Type B pancreatic cell (in vitro differentiated cells): Measurements from ENCODE around the gene TBC1D2. TPM values are rescaled to one million over a fixed set of nuclear protein-coding genes. Genes with fewer than 3 reads are reported as not detected.
A peak's percentile ranks its signal among the peaks of the same experiment; 100 is the strongest.

Experiments used
- DNase-seq: peaks from one replicate; pipeline ENCODE4 v3.0.0; 2021; ENCODE audit warnings: mixed read lengths; ENCODE audit not compliant: unreplicated experiment; ENCODE audit errors: extremely low spot score
- H3K27ac Mint-ChIP-seq: 2 replicates; pipeline ENCODE4 v1.8.0; 2021; ENCODE audit warnings: mild to moderate bottlenecking, mixed read lengths
- H3K27me3 Mint-ChIP-seq: 2 replicates; pipeline ENCODE4 v1.8.0; 2021; ENCODE audit warnings: mixed read lengths
- H3K36me3 Mint-ChIP-seq: 2 replicates; pipeline ENCODE4 v1.8.0; 2021; ENCODE audit warnings: mixed read lengths
- H3K4me1 Mint-ChIP-seq: one replicate; pipeline ENCODE4 v1.8.0; 2021; ENCODE audit warnings: mixed read lengths; ENCODE audit not compliant: unreplicated experiment
- H3K4me3 Mint-ChIP-seq: 2 replicates; pipeline ENCODE4 v1.8.0; 2021; ENCODE audit warnings: mild to moderate bottlenecking, mixed read lengths
- H3K9me3 Mint-ChIP-seq: 2 replicates; pipeline ENCODE4 v1.8.0; 2021; ENCODE audit warnings: mixed read lengths
- total RNA-seq: library from RNA; stranded (reverse); gene quantifications from 2 replicates; pipeline ENCODE4 v1.2.1, GENCODE V29; 2021; ENCODE audit warnings: low replicate concordance
- TF ChIP-seq, protein P1 (sequence below): fragments of 200-600 bp; sonication (generic); conservative IDR thresholded peaks from 2 replicates; pipeline ENCODE4 v1.5.0; 2021; ENCODE audit warnings: antibody characterized with exemption, mild to moderate bottlenecking

Gene TBC1D2
- total RNA-seq, 1 donor from 2014 or later: 9.4 TPM

DNA sequence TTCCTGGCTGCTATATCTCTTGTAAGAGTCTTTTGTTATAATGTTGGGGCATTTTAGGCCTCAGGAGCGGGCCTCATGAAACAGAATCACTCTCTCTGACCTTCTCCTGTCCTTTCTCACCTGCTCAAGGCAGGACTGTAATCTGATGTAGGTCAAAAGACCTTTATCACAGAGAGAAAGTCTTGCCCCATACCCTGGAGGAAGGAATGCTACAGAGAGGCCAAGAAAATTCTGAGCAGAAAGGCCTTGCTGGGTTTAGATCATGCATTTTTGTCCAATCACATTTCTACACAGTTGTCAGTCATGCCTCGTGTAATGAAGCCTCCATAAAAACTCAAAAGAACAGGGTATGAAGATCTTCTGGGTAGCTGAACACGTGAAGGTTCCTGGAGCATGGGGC is 45.2 kb upstream of the TBC1D2 start:
- Mint-ChIP-seq H3K4me3 (no peak overlapping the region), H3K4me1 (no peaks in the 10 kb centered on the region), H3K27ac (no peak overlapping the region), H3K27me3 (no peaks in the 10 kb centered on the region), H3K9me3 (no peaks in the 10 kb centered on the region), H3K36me3 (no peaks in the 10 kb centered on the region)
- TF ChIP-seq, protein P1, sequence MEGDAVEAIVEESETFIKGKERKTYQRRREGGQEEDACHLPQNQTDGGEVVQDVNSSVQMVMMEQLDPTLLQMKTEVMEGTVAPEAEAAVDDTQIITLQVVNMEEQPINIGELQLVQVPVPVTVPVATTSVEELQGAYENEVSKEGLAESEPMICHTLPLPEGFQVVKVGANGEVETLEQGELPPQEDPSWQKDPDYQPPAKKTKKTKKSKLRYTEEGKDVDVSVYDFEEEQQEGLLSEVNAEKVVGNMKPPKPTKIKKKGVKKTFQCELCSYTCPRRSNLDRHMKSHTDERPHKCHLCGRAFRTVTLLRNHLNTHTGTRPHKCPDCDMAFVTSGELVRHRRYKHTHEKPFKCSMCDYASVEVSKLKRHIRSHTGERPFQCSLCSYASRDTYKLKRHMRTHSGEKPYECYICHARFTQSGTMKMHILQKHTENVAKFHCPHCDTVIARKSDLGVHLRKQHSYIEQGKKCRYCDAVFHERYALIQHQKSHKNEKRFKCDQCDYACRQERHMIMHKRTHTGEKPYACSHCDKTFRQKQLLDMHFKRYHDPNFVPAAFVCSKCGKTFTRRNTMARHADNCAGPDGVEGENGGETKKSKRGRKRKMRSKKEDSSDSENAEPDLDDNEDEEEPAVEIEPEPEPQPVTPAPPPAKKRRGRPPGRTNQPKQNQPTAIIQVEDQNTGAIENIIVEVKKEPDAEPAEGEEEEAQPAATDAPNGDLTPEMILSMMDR: no peak
- DNase-seq: no peak

DNA sequence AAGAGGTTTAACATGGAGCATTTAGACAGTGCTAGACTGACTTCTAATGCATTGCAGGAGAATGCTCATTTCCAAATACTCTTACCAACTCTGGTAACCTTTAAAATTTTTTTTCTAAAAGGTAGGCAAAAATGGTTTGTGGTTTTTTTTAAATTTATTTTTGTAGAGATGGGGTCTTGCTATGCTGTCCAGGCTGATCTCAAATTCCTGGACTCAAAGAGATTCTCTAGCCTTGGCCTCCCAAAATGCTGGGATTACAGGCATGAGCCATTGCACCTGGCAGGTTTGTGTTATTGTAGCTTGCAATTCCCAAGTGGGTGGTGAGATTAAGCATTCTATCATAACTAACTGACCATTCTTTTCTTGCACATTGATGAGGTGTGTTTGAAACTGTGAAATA is 43.0 kb upstream of the TBC1D2 start:
- H3K4me3 Mint-ChIP-seq: no peak overlapping the region
- H3K27me3 Mint-ChIP-seq: no peaks in the 10 kb centered on the region
- H3K36me3 Mint-ChIP-seq: no peaks in the 10 kb centered on the region
- no peak for DNase-seq
- TF ChIP-seq, protein P1: no peak
- H3K9me3 Mint-ChIP-seq: no peaks in the 10 kb centered on the region
- no peaks in the 10 kb centered on the region for H3K4me1 Mint-ChIP-seq
- no peak overlapping the region for H3K27ac Mint-ChIP-seq

DNA sequence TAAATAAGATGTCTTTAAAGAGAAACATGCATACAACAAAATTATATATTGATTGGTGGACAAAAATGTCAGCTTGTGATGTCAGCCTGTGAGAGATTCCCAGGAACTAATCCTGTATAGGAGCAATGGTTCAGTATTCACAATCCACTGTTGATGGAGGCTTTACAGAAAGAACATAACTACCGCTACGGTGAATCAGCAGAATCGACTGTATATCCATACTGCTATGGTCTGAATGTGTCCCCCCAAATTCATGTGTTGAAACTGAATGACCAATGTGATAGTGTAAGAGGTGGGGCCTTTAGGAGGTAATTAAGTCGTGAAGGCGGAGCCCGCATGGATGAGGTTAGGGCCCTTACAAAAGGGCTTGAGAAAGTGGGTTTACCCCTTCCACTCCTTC is 40.4 kb upstream of the TBC1D2 start:
- Mint-ChIP-seq H3K27ac (no peak overlapping the region), H3K4me3 (no peak overlapping the region), H3K9me3 (no peaks in the 10 kb centered on the region)

DNA sequence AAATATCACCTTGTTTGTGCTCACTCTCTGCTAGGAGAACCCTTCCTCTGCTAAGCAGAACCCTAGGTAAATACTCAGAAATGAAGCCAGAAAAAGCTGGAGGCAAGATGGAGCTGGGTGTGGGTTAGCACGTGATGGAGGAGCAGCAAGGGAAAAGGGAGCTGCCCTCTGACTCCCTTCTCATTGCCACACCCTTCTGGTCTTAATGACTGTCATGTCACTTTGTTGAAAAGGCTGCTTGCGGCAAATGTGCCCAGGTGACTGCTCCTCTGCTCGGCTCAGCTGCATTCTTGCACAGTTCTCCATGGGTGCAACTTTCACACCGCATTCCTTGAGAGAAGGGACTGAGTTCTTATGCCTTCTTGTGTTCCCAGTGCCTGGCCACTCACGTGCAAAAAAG is 36.4 kb upstream of the TBC1D2 start:
- Mint-ChIP-seq H3K4me3 (no peak overlapping the region), H3K36me3 (no peaks in the 10 kb centered on the region), H3K27me3 (no peaks in the 10 kb centered on the region), H3K9me3 (no peaks in the 10 kb centered on the region), H3K27ac (peak overlapping the region; percentile 84), H3K4me1 (peaks cover 7% of the 10 kb centered on the region)
- TF ChIP-seq, protein P1: no peak
- DNase-seq: no peak

More for the DNA sequence above, 40.4 kb upstream of the TBC1D2 start:
- no peak for DNase-seq
- Mint-ChIP-seq H3K4me1 (no peaks in the 10 kb centered on the region), H3K36me3 (no peaks in the 10 kb centered on the region), H3K27me3 (no peaks in the 10 kb centered on the region)
- TF ChIP-seq, protein P1: no peak

DNA sequence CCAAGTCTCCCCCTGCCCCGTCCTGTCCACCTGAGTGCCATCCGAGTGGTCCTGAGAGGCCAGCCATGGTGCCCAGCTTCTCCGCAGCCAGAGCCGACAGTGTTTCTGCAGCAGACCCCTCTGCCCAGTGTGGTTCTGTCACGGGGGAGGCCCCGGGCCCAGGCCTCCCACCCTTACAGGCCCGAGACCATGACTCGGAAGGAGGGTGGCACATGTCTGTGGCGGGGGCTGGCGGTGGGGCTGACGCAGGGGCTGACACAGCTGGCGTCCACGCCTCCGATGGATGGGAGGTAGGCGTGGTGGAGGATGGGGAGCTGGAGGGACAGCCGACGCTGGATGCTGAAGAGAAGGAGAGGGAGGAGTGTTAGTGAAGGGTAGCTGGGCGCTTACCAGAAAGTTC is 35.0 kb upstream of the TBC1D2 start:
- H3K27ac Mint-ChIP-seq: no peak overlapping the region
- H3K4me1 Mint-ChIP-seq: peaks cover 7% of the 10 kb centered on the region
- no peaks in the 10 kb centered on the region for H3K27me3 Mint-ChIP-seq
- TF ChIP-seq, protein P1: no peak
- H3K4me3 Mint-ChIP-seq: no peak overlapping the region
- no peaks in the 10 kb centered on the region for H3K36me3 Mint-ChIP-seq
- DNase-seq: no peak
- no peaks in the 10 kb centered on the region for H3K9me3 Mint-ChIP-seq

DNA sequence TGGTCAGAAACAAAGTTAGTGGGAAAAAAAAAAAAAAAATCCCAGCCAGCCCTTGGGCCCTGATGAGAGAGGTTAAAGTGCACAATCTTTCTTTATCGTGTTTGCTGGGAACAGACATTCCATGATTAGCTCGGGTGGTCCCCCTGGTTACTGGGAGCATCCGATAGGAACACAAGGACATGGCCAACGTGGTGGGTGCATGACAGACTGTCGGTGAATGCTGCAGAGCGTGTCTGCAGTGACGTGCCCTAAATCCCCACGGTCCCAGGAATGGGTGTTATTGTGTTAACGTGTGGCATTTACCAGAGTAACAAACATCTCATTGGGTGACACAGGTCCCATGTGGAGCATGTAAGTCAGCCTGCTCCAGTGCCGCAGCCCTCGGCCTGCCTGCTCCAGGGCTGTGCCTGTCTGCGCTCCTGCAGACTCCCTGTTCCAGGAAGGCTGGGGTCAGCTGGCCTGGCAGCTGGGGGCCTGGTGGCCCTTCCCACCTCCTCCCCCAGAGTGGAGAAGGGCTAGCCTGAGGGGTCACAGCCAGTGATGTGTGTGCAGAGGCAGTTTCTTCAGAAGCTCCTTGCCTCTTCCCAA is 34.3 kb upstream of the TBC1D2 start:
- Mint-ChIP-seq H3K36me3 (no peaks in the 10 kb centered on the region), H3K4me3 (no peak overlapping the region), H3K4me1 (peaks cover 7% of the 10 kb centered on the region), H3K9me3 (no peaks in the 10 kb centered on the region), H3K27ac (no peak overlapping the region), H3K27me3 (no peaks in the 10 kb centered on the region)
- TF ChIP-seq, protein P1: no peak
- no peak for DNase-seq
